ACHN (cell line): ENCODE measurements around the gene IFITM5.
"Not testable (repeated sequence)": the region's sequence is repeated elsewhere in the genome, so short reads cannot be mapped to it uniquely, and the experiment has no call there.

Experiments used
- DNase-seq: peaks from one replicate; pipeline ENCODE4 v3.0.0-alpha.2; 2015
- in situ Hi-C: cut with HindIII; loops from 2 replicates; pipeline ENCODE4 v1.10.0; 2017; ENCODE audit warnings: low sequenced_read_pairs, low pct_ligation_motif_present, low pct_unique_long_range_greater_than_20kb

IFITM5 gene

GRCh38 chr11:315051-315481 is 15.7 kb upstream of the IFITM5 start:
- no peak for DNase-seq
- in situ Hi-C loops: no loop called here

DNA sequence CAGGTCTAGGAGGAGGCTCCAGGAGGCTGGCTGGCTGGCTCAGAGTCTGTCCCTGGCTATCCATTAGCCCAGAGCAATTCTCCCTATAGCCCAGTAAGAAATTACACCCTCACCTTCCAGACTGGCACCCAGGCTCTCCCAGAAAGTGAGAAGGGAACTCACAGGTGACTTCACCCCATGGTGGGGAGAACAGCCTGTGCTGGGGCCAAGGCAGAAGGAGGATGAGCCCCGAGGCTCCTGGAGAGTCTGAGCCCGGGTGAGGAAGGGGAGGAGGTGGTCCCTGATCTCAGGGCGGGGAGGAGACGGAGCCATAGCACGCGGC is 15.2 kb upstream of the IFITM5 start:
- in situ Hi-C loops, DNase-seq: not testable (repeated sequence)

- in situ Hi-C loops: no loop called here
- DNase-seq: no peak
Measured at GRCh38 chr11:313787-314553, 14.6 kb upstream of the IFITM5 start, which contains the start of gene IFITM1. IFITM1 (plus strand) TSS chr11:314040; CDS start chr11:314171, 131 bp downstream.

DNA sequence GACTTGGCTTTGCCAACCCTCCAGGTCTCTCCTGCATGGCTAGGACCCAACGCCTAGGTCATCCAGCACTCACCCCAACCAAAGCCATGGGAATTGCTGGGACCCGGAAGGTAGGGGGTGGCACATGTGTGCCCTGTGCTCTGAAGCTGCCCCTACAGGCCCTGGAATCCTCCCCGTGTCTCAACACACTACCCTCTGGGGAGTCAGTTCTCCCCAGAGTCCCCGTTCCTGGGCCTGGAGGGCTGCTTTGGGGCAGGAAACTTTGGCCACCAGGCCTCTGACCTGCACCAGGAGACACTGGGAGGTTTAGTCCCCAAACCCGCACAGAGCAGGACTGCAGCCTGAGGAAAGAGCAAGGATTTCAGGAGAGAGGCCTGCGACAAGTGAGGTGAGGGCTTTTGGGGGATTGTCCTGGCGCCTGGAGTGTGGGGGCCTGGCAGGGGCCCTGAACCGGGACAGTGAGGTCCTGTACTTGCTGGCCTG is 14.0 kb upstream of the IFITM5 start:
- DNase-seq: no peak
- in situ Hi-C loops: no loop called here

DNA sequence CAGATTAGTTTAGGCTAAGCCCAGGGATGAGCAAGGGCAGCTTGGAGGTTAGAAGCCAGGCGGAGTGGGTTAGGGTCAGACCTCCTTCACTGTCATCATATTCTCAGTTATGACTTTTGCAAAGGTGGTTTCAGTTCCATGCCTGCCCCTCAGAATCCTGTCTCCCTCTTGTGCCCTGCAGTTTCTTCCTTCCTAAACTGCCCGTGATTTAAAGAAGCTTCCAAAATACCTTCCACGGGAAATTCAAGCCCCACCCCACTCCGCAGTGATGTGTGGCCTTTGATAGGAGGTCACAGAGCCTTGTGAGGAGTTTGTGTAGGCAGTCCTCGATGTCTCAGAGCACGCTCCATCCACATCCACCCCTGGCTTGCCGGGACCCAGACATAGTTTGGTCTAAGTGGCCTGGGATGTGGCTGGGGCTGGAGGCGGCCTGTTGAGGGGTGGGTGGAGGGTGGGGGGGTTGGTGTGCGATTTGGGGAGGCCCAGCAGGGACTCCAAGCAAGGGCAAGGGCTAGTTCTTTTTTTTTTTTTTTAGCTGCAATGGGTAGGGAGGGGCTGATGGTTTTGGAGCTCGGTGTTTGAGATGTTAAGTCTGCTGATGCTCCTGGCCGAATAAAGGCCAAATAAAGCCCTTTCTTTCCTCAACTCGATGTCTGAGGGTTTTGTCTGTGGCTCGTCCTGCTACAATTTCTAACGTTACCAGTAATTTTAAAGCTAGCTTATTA is 12.9 kb upstream of the IFITM5 start:
- DNase-seq: no peak
- in situ Hi-C loops: no loop called here

- in situ Hi-C loops, DNase-seq: not testable (repeated sequence)
Measured at GRCh38 chr11:311013-311748, 11.9 kb upstream of the IFITM5 start.

DNA sequence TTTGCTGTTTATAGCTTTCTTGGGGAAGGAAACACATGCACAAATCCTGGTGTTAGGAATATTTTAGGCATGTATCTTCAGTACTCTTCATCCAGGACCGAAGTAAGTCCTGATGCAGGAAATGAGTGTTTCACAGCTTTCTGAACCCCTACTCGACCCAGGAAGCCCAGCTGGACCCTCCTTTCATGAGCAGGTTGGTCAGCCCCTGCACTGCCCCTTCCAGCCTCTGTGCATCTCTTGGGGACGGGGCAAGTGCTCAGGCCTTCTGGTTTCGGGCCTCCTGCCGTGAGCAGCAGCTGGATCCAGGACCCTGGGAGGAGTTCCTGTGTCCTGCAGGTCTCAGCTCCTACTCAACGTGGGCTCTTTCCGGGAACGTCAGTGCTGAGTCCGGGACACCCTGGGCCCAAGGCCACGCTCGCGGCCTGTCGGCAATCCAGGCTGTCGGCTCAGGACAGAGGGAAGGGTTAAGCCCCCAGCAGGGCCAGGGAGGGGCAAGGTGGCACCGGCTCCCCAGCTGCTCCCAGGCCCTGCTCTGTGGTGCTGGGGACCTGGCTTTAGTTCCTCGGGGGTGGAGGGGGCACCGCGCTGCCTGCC is 10.8 kb upstream of the IFITM5 start:
- in situ Hi-C loops: not testable (repeated sequence)
- DNase-seq: peak; percentile 8

DNA sequence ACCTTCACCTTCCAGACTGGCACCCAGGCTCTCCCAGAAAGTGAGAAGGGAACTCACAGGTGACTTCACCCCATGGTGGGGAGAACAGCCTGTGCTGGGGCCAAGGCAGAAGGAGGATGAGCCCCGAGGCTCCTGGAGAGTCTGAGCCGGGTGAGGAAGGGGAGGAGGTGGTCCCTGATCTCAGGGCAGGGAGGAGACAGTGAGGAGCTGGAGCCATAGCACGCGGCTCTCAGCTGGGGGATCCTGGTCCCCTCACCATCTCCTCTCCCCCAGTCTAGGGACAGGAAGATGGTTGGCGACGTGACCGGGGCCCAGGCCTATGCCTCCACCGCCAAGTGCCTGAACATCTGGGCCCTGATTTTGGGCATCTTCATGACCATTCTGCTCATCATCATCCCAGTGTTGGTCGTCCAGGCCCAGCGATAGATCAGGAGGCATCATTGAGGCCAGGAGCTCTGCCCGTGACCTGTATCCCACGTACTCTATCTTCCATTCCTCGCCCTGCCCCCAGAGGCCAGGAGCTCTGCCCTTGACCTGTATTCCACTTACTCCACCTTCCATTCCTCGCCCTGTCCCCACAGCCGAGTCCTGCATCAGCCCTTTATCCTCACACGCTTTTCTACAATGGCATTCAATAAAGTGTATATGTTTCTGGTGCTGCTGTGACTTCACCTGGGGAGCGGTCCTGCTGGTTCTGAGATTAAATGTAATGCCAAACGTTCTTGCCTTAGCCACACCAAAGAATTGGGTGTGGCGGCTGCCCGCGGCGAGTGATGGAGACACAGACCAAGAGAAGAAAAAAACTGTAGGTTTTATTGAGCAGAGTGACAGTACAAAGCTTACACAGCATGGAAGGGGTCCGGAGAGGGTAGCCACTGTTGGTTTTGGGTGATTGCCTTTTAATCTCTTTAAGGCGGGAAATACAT is 9.7 kb upstream of the IFITM5 start:
- DNase-seq, in situ Hi-C loops: not testable (repeated sequence)

GRCh38 chr11:307766-308708 is 8.7 kb upstream of the IFITM5 start, which contains the start of gene IFITM2:
IFITM2 (plus strand) TSS chr11:307816; CDS start chr11:308193, 377 bp downstream.
- in situ Hi-C loops: not testable (repeated sequence)
- DNase-seq: peak; percentile 58

GRCh38 chr11:306645-307371 is 7.5 kb upstream of the IFITM5 start:
- in situ Hi-C loops: no loop called here
- no peak for DNase-seq

GRCh38 chr11:305844-306211 is 6.5 kb upstream of the IFITM5 start:
- in situ Hi-C loops: no loop called here
- DNase-seq: no peak

DNA sequence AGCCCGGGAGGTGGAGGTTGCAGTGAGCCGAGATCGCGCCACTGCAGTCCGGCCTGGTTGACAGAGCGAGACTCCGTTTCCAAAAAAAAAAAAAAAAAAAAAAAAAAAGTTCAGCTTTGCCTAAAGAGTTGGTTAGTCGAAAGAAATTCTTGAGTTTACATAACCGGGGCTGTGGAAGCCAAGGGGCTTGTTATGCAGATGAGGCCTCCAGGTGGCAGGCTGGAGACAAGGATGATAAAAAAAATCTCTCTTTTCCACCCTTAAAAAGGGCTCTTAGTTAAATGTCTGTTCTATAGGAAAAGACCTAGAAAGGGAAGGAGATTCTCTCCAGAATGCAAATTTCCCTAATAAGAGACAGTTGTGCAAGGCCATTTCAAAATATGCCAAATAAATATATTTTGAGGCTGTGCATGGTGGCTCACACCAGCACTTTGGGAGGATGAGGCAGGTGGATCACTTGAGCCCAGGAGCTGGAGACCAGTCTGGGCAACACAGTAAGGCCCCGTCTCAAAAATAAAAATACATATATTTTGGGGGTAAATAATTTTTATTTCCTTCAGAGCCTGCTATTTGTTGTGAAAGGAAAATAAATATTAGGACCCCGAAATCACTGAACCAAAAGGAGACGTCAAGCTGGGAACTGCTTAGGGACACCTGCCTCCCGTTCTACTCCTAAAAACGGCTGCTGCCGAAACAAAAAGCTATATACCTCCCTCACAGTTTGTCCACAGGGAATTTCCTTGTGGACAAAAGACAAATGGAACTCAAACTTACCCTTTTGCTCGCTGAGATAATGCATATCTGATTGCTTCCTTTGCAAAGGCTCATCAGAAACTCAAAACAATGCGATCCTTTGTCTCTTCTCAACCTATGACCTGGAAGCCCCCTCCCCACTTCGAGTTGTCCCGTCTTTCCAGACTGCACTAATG is 5.9 kb upstream of the IFITM5 start:
- in situ Hi-C loops: no loop called here
- peak; percentile 57 for DNase-seq

DNA sequence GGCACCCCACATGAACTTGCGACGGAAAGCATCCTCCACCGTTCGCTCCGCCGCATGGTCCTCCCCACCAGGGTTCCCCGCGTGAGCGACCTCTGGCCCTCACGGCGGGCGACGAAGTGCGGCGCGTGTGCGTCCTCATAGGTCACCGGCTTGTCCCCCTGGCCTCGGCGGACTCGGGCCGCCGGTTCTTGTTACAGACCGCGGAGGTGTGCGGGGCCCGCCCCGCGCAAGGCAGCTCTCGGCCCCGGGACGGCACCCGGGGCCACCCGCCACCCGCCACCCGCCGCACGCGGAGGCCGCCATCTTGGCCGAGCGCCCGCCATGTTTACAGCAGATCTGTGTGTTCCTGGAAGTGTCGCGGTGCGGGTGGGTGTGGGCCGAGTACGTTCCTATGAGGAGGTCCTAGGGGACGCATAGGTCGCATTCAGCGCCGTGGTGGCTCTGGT is 4.8 kb upstream of the IFITM5 start:
- in situ Hi-C loops: no loop called here
- no peak for DNase-seq

DNA sequence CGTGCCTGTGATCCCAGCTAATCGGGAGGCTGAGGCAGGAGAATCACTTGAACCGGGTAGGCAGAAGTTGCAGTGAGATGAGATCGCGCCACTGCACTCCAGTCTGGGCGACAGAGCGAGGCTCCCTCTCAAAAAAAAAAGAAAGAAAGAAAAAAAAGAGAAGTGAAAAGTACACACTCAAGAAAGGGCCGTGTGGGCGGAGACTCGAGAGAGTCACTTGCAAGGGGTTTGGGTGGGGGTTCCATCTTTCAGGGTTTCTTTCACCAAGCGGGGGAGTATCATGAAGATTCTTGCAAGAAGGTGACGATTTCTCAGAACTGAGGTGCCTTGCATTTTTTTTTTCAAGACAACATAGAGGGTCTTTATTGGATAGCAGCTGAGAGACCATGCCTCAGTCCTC is 4.0 kb upstream of the IFITM5 start:
- DNase-seq: no peak
- in situ Hi-C loops: no loop called here
